ENCODE measurements around the gene TTC19.

DNA sequence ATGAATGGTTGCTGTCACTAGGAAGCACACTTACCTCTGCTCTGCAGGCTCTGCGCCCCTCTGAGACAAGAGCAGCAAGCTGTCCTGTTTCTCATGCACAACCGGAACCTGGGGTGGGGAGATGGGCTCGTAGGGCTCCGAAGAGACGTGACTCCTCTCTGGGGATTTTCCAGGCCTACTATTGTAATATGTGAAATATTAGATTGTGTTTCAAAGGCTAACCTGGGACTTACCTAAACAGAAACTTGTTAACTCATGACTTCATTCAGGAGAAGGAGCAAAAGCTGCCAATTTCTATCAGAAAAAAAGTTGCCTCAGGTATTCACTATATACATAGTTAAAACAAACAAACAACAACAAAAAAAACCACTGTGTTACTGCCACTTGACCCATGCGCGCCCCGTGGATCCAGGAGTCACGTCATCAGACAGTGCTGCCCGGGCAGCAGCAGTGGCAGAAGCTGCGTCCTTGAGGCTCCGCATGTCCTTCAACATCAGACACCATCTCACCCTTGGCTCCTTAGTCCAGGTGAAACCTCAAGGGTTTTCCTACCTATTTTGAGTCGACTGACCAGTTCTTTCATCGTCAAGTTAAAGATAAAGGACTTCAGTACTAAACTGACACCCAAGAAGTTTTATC lies 49.3 kb downstream of the TTC19 start:
- TF ChIP-seq HOXC10 (CRISPR knock-in tag; IDR thresholded peaks at IDR 0.05) (no peak), ZNF175 (tag by site-specific recombination; IDR thresholded peaks at IDR 0.05) (no peak), MYNN (tag by site-specific recombination; IDR thresholded peaks at IDR 0.05; ENCODE audit: borderline replicate concordance) (no peak)
- TF ChIP-seq, protein P1, sequence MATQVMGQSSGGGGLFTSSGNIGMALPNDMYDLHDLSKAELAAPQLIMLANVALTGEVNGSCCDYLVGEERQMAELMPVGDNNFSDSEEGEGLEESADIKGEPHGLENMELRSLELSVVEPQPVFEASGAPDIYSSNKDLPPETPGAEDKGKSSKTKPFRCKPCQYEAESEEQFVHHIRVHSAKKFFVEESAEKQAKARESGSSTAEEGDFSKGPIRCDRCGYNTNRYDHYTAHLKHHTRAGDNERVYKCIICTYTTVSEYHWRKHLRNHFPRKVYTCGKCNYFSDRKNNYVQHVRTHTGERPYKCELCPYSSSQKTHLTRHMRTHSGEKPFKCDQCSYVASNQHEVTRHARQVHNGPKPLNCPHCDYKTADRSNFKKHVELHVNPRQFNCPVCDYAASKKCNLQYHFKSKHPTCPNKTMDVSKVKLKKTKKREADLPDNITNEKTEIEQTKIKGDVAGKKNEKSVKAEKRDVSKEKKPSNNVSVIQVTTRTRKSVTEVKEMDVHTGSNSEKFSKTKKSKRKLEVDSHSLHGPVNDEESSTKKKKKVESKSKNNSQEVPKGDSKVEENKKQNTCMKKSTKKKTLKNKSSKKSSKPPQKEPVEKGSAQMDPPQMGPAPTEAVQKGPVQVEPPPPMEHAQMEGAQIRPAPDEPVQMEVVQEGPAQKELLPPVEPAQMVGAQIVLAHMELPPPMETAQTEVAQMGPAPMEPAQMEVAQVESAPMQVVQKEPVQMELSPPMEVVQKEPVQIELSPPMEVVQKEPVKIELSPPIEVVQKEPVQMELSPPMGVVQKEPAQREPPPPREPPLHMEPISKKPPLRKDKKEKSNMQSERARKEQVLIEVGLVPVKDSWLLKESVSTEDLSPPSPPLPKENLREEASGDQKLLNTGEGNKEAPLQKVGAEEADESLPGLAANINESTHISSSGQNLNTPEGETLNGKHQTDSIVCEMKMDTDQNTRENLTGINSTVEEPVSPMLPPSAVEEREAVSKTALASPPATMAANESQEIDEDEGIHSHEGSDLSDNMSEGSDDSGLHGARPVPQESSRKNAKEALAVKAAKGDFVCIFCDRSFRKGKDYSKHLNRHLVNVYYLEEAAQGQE (tag by site-specific recombination; IDR thresholded peaks at IDR 0.05): no peak
- TF ChIP-seq, protein P2, sequence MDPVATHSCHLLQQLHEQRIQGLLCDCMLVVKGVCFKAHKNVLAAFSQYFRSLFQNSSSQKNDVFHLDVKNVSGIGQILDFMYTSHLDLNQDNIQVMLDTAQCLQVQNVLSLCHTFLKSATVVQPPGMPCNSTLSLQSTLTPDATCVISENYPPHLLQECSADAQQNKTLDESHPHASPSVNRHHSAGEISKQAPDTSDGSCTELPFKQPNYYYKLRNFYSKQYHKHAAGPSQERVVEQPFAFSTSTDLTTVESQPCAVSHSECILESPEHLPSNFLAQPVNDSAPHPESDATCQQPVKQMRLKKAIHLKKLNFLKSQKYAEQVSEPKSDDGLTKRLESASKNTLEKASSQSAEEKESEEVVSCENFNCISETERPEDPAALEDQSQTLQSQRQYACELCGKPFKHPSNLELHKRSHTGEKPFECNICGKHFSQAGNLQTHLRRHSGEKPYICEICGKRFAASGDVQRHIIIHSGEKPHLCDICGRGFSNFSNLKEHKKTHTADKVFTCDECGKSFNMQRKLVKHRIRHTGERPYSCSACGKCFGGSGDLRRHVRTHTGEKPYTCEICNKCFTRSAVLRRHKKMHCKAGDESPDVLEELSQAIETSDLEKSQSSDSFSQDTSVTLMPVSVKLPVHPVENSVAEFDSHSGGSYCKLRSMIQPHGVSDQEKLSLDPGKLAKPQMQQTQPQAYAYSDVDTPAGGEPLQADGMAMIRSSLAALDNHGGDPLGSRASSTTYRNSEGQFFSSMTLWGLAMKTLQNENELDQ (tag by site-specific recombination; IDR thresholded peaks at IDR 0.05; ENCODE audit: low read depth): no peak
- TF ChIP-seq, protein P3, sequence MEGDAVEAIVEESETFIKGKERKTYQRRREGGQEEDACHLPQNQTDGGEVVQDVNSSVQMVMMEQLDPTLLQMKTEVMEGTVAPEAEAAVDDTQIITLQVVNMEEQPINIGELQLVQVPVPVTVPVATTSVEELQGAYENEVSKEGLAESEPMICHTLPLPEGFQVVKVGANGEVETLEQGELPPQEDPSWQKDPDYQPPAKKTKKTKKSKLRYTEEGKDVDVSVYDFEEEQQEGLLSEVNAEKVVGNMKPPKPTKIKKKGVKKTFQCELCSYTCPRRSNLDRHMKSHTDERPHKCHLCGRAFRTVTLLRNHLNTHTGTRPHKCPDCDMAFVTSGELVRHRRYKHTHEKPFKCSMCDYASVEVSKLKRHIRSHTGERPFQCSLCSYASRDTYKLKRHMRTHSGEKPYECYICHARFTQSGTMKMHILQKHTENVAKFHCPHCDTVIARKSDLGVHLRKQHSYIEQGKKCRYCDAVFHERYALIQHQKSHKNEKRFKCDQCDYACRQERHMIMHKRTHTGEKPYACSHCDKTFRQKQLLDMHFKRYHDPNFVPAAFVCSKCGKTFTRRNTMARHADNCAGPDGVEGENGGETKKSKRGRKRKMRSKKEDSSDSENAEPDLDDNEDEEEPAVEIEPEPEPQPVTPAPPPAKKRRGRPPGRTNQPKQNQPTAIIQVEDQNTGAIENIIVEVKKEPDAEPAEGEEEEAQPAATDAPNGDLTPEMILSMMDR (tag by site-specific recombination; IDR thresholded peaks at IDR 0.05): no peak
